22Rv1 (cell line): Measurements from ENCODE around the gene CCT8.

Experiments
- H3K27ac ChIP-seq: fragments of 450-650 bp; 2 replicates; pipeline ENCODE4 v1.5.1; 2017
- ZFX ChIP-seq: fragments of 450-650 bp; IDR thresholded peaks from 2 replicates; pipeline ENCODE4 v1.6.1; 2017; ENCODE audit warnings: antibody characterized with exemption, borderline replicate concordance
- TF ChIP-seq, protein P1 (sequence below): fragments of 450-650 bp; IDR thresholded peaks from 2 replicates; pipeline ENCODE4 v1.5.1; 2017; ENCODE audit warnings: mild to moderate bottlenecking

The CCT8 gene

DNA sequence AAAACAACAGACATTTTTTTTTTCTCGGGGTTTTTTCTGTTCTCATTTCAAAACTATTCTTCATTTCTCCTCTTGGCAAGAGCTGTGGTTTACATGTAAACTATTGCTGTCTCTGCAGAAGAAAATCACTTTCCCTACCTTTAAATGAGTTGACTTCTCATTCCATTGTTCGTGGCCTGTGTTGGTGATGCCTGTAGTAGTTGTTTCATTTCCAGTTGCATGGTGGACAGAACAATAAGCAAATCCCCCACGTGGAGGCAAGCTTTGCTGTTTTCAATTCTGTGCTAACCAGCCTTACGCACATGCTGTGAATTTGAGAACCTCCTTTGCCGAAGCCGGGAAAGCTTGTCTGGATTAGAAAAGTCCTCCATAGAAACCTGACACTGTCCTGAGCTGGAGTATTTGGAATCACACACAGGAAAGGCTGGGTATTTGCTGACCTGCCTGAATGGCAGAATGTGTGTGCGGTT, 30.8 kb upstream of the CCT8 start:
- TF ChIP-seq, protein P1, sequence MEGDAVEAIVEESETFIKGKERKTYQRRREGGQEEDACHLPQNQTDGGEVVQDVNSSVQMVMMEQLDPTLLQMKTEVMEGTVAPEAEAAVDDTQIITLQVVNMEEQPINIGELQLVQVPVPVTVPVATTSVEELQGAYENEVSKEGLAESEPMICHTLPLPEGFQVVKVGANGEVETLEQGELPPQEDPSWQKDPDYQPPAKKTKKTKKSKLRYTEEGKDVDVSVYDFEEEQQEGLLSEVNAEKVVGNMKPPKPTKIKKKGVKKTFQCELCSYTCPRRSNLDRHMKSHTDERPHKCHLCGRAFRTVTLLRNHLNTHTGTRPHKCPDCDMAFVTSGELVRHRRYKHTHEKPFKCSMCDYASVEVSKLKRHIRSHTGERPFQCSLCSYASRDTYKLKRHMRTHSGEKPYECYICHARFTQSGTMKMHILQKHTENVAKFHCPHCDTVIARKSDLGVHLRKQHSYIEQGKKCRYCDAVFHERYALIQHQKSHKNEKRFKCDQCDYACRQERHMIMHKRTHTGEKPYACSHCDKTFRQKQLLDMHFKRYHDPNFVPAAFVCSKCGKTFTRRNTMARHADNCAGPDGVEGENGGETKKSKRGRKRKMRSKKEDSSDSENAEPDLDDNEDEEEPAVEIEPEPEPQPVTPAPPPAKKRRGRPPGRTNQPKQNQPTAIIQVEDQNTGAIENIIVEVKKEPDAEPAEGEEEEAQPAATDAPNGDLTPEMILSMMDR = no peak
- no peak for TF ChIP-seq ZFX
- H3K27ac ChIP-seq = no peak overlapping the region

DNA sequence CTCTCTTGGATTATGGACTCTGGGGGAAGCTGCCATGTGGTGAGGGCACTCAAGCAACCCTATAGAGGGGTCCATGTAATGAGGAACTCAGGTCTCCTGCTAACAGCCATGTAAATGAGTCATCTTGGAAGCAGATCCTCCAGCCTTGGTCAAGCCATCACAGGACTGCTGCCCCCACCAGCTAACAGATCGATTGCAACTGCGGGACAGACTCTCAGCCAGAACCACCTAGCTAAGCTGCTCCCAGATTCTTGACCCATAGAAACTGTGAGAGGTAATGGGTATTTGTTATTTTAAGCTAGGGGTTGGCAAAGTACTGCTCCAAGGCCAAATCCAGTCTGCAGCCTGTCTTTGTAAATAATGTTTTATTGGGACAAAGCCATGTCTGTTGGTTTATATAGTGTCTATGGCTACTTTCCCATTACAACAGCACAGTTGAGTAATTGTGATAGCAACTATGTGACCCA, 29.4 kb upstream of the CCT8 start:
- H3K27ac ChIP-seq = no peak overlapping the region
- TF ChIP-seq ZFX = no peak
- TF ChIP-seq, protein P1 = no peak

DNA sequence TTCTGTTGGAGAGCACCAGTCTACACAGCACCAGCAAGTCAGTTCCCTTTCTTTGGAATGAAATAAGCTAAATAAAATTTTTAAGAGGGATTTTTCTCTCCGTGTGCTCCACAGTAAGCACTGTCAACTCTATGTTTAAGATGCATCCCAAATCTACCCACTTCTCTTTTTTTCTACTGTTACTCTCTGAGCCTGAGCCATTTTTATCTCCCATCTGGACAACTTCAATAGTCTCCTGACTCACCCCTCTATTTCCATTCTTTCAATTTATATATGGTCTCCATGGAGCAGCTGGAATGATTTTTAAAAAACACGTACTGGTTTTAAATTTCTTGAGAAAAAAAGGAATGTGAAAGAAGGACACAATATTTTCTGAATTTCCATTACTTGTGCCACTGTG, 24.7 kb upstream of the CCT8 start:
- no peak overlapping the region for H3K27ac ChIP-seq
- TF ChIP-seq, protein P1 = no peak
- TF ChIP-seq ZFX = no peak

DNA sequence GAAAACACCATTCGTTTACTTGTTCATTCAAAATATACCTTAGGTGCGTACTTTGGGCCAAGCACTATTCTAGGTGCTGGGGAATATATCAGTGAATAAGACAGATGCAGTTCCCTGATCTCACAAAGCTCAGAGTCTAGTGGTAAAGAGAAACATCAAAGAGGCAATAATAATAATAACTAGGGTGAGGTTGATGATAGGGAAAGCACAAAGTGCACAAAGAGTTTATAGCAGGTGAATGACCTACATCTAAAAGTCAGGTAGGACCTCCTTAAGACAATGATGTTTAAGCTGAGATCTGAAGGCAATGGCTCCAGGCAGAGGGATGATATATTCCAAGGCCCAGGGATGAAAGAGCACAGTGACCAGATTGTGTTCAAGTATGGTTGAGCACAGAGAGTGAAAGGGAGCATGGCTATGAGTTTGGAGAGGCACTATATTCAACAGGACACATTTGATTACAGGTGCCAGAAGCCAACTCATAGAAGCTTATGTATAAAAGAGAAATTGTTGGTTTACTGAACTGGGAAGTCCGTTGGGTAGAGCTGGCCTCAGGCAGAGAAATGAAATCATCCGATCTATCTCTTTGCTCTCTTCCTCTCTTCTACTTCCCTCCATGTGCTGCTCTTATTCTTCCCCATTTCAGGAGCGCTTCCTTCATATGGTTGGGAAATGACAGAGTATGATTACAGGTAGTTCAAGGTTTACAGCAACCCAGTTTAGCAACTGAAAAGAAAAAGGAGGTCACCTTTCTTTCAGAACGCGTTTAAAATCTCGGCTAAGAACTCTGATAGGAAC, 23.0 kb upstream of the CCT8 start:
- H3K27ac ChIP-seq = no peak overlapping the region

DNA sequence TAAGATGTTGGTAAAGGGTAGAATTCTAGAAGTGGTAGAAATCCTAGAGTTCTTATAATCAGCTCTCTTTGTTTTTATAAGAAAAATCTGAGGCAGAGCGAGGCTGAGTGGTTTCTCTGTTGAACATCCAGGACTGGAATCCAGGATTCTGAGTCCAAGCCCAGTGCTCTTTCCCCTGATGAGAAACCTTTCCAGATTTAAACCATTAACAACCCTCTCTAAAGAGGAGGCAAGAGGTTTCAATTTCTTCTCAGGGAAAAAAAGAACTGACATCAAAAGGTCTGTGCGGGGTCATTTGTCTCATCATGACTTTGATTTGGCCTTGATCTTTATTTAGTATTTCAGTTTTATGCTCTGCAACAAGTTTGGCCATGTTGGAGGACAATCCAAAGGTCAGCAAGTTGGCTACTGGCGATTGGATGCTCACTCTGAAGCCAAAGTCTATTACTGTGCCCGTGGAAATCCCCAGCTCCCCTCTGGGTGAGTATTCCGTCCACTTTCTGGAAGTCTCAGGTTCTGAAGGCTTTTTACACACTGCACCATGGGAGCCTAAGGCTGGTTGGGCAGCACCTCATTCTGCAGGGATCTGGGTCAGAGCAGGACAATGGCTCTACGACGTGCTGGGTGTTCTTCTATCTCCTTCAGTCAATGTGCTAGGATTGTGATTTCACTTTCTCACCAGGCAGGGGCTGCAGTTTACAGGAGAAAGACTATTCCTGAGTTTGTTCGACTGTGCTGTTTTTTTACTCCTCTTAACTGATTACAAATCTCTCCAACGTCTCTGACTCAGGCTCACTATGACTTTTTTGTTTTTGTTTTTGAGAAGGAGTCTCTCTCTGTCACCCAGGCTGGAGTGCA, 18.9 kb upstream of the CCT8 start:
- no peak overlapping the region for H3K27ac ChIP-seq
- no peak for TF ChIP-seq ZFX

More for the DNA sequence above, 23.0 kb upstream of the CCT8 start:
- TF ChIP-seq, protein P1 = no peak
- no peak for TF ChIP-seq ZFX

DNA sequence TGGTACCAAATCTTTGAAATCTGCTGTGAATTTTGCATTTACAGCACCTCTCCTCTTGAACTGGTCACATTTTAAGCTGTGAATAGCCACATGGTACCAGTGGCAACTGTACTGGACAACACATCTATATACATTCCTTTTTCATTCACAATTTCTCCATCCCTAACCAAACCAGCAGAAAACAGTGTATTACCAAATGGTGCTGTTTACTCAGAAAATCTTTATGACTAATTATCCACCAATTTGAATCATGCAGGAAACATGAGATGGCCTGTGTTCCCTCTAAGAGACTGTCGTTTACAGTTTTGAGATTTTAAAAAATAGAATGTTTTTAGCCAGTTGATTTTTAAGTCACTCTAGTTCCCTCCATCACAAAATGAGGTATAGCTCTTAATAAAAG, 17.6 kb upstream of the CCT8 start:
- H3K27ac ChIP-seq = no peak overlapping the region
- TF ChIP-seq, protein P1 = no peak
- no peak for TF ChIP-seq ZFX

DNA sequence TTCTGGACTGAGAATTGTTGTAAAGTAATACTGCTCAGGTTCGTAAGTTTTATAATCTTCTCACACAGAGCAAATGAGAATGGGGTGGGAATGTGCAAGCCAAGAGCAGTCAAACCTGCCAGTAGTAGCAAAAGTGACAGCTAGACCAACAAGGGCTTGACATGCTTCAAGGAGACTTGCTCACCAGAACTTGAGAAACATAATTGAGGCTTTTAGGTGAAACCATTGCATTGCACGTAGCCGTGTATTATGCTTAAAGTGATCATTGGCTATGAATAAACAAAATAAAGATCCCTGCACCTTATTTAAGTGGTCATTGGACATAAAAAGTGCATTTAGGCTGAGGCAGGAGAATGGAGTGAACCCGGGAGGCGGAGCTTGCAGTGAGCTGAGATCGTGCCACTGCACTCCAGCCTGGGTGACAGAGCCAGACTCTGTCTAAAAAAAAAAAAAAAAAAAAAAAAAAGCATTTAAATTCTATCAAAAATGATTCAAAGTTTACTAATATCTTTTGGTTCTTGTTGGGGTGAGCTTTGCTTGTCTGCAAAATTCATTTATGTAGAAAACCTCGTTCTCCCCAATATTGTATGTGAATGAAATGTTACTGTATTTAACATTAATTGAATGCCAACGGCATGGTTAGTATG, 11.8 kb upstream of the CCT8 start:
- TF ChIP-seq, protein P1 = no peak
- TF ChIP-seq ZFX = no peak

More for the DNA sequence above, 11.8 kb upstream of the CCT8 start:
- no peak overlapping the region for H3K27ac ChIP-seq
